A549 treated with dexamethasone at 1 μM for 4 hours (cell line): ENCODE results near the gene OR2J3. TPM values are rescaled to one million over a fixed set of nuclear protein-coding genes. Genes with fewer than 3 reads are reported as not detected.

ENCODE experiments used
- total RNA-seq: library from RNA; stranded (reverse); fragments of 200-300 nt; extraction: Qiagen RNA extraction; gene quantifications from 5 replicates; pipeline ENCODE4 v1.2.3, GENCODE V29; 2022

The OR2J3 gene
- not detected in 5 replicates for total RNA-seq

GRCh38 chr6:29107758-29108157, at the start of gene OR2J3:
OR2J3 (plus strand) TSS chr6:29108058; CDS start chr6:29111891, 3,833 bp downstream.

GRCh38 chr6:29087213-29087612, 20.6 kb upstream of the OR2J3 start, which contains the start of gene OR2B3:
OR2B3 (minus strand) TSS chr6:29087313; CDS start chr6:29087248, 65 bp downstream.

GRCh38 chr6:29099190-29099589, 8.7 kb upstream of the OR2J3 start, which contains the start of gene OR2J1:
OR2J1 (plus strand) TSS chr6:29099490; CDS start chr6:29100943, 1,453 bp downstream.

Other genes with a start within 250 kb of the OR2J3 start
- 37.8 to 45.3 TPM (median 43.4 TPM) in 5 replicates for gene TRIM27, start 184.1 kb upstream of the OR2J3 start, total RNA-seq
- gene ZNF311, start 102.7 kb upstream of the OR2J3 start, total RNA-seq = 0.14 to 0.18 TPM (median 0.15 TPM) in 5 replicates
- gene OR2W1, start 62.9 kb upstream of the OR2J3 start, total RNA-seq = not detected in 5 replicates
- gene OR2B3, start 20.7 kb upstream of the OR2J3 start, total RNA-seq = not detected in 5 replicates
- gene OR2J1, start 8.6 kb upstream of the OR2J3 start, total RNA-seq = not detected in 5 replicates
- not detected in 5 replicates for gene OR2J2, start 62.8 kb downstream of the OR2J3 start, total RNA-seq
- gene OR14J1, start 193.6 kb downstream of the OR2J3 start, total RNA-seq = not detected in 5 replicates